Fibroblast of peridontal ligament (primary cell): ENCODE measurements around the gene ZNF318.
"Not testable (repeated sequence)": the region's sequence is repeated elsewhere in the genome, so short reads cannot be mapped to it uniquely, and the experiment has no call there.

Source experiments
- DNase-seq: peaks from one replicate; pipeline ENCODE4 v3.0.0-alpha.2; 2010; ENCODE audit errors: extremely low read depth

The ZNF318 gene

DNA sequence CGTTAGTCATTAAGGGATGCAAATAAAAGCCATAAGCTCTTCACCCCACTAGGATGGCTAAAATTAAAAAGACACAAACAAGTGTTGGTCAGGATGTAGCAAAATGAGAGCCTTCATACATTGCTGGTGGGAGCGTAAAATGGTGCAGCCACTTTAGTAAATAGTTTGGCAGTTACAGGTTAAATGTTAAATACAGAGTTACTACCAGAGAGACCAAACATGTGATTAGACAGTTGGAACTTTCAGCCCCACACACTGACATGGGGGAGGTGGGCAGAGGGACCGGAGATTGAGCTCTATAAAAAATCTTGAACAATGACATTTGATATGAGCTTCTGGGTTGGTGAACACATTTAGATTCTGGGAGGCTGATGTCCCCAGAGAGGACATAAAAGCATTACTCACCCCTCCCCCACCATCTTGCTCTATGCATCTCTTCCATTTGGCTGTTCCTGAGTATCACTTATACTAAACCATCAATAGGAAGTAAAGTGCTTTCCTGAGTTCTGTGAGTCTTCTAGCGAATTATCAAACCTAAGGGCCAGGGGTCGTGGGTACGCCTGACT is 20.4 kb upstream of the ZNF318 start:
- no peak for DNase-seq

- peak; percentile 34 for DNase-seq
These were observed 17.0 kb upstream of the ZNF318 start for GRCh38 chr6:43386492-43386891.

GRCh38 chr6:43383021-43383667 is 13.7 kb upstream of the ZNF318 start:
- DNase-seq, result peak; percentile 63

DNA sequence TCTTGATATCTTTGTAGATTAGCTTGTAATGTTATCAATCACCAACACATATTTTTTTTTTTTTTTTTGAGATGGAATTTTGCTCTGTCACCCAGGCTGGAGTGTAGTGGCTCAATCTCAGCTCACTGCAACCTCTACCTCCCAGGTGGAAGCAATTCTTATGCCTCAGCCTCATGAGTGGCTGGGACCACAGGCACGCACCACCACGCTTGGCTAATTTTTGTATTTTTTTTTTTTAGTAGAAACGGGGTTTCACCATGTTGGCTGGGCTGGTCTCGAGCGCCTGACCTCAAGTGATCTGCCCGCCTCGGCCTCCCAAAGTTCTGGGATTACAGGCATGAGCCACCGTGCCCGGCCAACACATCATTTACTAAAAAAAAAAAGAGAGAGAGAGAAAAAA is 11.4 kb upstream of the ZNF318 start:
- DNase-seq, result not testable (repeated sequence)

DNA sequence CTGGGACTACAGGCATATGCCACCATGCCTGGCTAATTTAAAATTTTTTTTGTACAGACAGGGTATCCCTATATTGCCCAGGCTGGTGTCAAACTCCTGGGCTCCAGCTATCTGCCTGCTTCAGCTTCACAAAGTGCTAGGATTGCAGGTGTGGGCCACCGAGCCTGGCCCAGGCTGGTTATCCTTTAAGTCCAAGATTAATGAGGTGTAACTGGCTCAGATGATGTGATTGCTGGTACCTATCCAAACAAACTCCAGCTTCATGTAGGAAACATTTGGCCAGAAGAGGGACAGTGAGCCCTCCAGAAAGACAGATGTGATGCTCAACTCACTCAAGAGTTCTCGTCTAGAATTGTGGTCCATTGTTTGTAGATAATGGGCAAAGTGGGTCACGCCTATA is 9.2 kb upstream of the ZNF318 start:
- DNase-seq, result no peak

DNA sequence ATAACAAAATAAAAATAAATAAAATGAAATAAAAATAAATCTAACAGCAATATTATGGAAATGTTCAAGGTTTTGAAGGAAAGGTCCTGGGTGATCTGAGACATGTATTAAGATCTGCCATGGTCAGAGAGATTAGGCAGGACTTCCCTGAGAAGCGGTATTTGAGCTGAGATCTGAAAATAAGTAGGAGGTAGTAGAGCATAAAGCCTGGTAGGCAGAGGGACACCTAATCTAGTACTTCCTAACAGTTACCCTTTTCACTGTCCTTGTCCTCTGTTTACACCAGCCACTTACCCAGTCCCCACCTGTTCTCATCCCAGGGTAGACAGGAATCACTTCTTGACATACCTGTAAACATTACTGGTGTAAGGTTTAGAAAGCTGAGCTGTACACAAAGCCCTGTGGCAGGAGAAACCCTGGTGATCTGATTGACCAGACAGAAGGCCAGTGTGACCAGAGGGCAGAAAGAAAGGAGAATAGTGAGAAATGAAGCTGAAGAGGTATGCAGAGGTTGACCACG is 8.3 kb upstream of the ZNF318 start:
- DNase-seq, result no peak

- no peak for DNase-seq
These were observed 7.1 kb upstream of the ZNF318 start for GRCh38 chr6:43376551-43376981.

DNA sequence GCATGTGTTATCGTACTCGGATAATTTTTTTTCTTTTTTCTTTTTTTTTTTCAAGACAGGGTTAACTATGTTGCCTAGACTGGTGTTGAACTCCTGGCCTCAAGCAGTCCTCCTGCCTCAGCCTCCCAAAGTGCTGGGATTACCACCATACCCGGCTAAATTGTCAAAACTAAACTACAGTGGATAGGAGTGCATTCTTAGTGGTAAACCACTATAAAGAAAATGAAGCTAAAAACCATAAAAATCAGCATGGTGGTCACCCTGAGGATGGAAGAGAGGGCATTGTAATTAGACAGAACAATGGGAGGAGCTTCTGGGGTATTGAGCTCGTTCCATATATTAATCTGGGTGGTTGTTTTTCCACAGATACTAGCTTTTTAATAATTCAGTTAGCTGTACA is 6.2 kb upstream of the ZNF318 start:
- no peak for DNase-seq

- DNase-seq, result no peak
These were observed 3.9 kb upstream of the ZNF318 start for GRCh38 chr6:43373252-43373875.

DNA sequence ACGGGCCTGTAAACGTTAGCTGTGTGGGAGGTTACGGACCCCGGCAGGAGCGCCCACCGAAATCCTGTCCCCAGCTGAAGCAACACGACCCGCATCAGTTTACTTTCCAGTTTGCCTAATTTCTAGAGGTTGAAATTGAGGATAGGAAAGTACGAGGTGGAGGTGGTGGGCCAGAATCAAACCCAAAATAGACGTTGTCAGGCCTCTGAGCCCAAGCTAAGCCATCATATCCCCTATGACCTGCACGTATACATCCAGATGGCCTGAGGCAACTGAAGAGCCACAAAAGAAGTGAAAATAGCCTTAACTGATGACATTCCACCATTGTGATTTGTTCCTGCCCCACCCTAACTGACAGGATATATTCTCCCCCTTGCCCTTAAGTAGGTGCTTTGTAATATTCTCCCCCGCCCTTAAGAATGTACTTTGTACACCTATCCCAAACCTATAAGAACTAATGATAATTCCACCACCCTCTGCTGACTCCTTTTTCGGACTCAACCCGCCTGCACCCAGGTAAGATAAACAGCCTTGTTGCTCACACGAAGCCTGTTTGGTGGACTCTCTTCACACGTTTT is 645 bp upstream of the ZNF318 start:
- DNase-seq, result not testable (repeated sequence)

DNA sequence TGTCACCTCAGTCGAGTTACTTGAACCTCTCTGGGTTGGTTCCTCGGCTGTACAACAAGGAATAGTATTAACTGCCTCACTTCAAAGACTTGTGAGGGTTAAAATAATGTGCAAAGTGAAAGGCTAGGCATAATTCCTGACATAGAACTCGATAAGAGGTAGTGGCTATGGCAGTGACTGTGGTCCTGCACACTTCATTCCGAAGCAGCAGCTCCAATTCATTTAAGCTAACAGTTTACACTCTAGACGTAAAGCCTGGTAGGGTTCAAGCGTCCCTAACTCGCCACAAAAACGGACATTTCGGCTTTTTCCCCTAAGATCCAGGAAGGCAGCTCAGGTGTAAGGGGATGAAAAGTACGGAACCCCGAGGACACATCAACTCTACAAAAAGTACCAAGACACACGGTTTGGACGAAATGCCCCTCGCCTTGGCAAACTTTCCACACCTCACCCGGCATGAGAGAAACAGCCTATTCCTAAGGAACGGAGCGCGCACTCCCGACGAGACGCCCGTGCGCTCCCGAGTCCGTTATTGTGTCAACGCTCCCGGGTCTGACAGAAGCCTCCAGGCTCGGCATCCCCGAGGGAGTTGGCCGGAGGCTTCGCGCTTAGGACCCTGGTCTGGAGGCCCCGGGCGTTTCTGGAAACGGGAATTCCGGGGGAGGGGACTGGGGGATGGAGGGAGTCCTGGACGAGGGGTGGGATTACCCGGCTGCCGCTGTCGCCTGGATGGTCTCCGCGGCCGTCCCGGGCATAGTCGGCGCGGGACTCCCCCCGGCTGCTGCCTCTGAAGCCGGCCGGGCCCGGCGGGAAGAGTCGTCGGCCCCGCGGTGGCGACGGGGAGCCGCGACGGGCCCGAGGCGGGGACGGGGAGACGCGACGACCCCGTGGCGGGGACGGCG is 937 bp downstream of the ZNF318 start:
- peak; percentile 35 for DNase-seq

- no peak for DNase-seq
These were observed 2.0 kb downstream of the ZNF318 start for GRCh38 chr6:43367245-43367984.

DNA sequence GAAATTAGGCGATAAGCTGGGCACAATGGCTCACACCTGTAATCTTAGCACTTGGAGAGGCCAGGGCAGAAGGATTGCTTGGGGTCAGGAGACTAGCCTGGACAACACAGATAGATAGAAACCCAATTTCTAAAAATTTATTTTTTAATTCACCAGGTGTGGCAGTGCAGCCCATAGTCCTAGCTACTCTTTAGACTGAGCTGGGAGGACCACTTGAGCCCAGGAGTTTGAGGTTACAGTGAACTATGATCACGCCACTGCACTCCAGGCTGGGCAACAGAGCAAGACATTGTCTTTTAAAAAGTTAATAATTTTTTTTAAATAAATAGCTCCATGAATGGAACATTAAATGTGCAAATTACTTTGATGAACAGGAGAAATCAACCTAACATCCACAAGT is 8.2 kb downstream of the ZNF318 start:
- no peak for DNase-seq

DNA sequence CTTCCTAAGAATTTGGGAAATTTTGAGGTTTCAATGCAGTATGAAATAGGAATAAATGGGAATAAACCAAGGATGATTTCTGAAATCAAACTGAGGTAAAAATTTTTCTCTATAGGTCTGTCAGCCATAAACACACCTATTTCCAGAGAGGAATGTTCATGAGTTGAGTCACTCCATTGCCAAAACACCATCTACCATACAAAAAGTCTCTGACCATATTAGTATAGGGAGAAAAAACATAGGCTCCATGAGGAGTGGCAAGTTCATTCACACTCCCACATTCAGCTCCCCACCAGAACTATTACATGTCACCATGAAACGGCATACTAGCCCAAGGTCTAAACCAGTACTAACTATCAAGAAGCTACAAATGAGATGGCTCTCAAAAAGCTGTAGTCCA is 9.6 kb downstream of the ZNF318 start:
- no peak for DNase-seq

- DNase-seq, result peak; percentile 24
These were observed 10.1 kb downstream of the ZNF318 start for GRCh38 chr6:43359381-43359780.

DNA sequence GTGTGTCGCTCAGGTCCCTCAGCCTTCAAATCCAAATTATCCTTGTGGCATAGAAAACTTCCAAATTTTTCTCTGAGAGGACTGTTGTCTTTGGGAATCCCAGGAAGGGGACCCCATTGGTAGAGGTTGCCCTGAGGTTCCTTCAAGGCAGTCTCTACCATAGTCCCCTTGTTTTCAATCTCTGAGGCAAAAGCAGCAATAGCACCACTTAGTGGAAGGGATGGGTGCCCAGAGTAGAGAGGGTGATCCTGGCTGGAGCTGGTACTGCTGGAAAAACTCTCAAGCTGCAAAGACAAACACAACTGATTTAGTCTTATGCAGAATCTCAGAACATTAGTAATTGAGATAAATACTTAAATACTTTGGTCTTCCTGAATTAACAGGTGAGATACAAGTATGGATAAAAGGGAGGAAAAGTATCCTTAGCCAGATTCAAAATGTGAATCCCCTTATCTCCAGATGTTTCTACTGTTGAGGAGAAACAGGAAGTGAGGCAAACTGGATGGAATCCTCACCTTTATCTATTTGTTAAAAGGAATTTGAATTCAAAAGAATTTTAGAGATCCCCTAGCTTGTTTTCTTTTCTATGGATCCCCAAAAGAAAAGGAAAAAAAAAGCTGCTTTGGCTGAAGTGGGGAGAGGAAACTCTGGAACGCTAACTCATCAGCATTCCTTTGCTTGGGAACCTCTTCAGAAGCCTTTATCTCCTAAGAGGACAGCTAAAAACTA is 13.4 kb downstream of the ZNF318 start:
- no peak for DNase-seq

GRCh38 chr6:43351951-43352350 is 17.5 kb downstream of the ZNF318 start:
- DNase-seq, result not testable (repeated sequence)

- no peak for DNase-seq
These were observed 22.0 kb downstream of the ZNF318 start for GRCh38 chr6:43347444-43347843.

- DNase-seq, result no peak
These were observed 22.4 kb downstream of the ZNF318 start for GRCh38 chr6:43347021-43347420.

DNA sequence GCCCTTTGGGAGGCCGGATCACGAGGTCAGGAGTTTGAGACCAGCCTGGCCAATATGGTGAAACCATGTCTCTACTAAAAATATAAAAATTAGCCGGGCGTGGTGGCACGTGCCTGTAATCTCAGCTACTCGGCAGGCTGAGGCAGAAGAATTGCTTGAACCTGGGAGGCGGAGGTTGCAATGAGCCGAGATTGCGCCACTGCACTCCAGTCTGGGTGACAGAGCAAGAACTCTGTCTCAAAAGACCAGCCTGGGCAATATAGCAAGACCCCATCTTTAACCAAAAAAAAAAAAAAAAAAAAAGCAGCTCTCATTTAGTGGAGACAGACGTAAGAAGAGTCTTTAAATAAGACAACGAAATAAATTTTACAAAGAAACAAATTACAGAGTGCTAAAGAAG is 23.2 kb downstream of the ZNF318 start:
- not testable (repeated sequence) for DNase-seq
